ENCODE data around the gene SBF1.

DNA sequence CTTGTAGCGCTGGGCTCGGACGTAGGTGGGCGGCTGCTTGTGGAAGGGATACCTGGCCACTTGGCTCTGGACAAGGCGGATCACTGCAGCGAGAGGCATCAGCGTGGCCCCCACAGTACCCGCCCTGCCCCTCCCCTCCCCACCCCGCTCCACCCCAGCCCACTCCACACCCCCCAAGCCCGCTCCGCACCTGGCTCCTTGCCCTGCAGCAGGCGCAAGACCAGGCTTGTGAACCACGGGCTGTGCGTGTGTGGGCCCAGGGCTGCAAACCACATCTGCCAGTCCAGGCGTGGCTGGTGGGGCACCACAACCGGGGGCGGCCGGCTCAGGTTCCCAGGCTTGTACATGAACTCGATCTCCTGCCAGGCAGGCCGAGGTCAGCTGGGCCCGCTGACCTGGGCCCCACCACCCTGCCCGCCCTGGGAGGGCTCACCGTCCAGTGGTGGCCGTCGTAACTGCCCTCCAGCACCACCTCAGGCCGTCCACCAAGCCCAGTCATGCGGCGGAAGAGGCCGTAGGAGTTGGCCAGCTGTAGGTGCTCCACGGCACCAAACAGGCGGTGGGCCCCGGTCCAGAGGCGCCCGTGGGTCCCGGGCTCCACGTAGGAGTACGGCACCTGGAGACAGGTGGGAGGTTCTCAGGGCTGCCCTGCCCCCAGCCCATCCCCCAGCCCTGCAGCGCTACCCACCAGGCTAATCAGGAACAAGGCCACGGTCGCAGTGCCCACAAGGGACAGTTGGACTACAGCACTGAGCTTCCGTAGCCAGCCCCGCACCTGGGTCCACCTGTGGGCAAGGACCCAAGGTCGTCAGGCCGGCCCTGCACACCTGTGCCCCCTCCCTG, 29.8 kb upstream of the SBF1 start:
- TF ChIP-seq EZH2 (IDR thresholded peaks at IDR 0.05; ENCODE audit: insufficient read depth, poor library complexity, severe bottlenecking) (no peak), EZH2phosphoT487 (IDR thresholded peaks at IDR 0.05; ENCODE audit: insufficient read depth, low read depth) (no peak)

All from GM23248 (cell line).